Posterior cingulate gyrus (tissue), 11 donors: ENCODE data around the gene SNRNP25.
A peak's percentile ranks its signal among the peaks of the same experiment; 100 is the strongest.

Experiments
- DNase-seq, 10 donors: peaks; one replicate each; pipeline versions ENCODE4 v3.0.0 to v3.0.0-alpha.2; 2020 to 2021; ENCODE audit warnings: mixed read lengths in 3 of 10
- intact Hi-C: fragments of 100-400 bp; cut with DNase I; formaldehyde crosslinking; loops from one replicate; pipeline ENCODE4 v1.15.1; 2023

The SNRNP25 gene

GRCh38 chr16:60929-61878 lies 7.6 kb downstream of the SNRNP25 start:
- DNase-seq: peak in 2 of 10 donors; percentile 24 to 88

GRCh38 chr16:61879-62281 lies 8.3 kb downstream of the SNRNP25 start:
- peak in 2 of 10 donors; percentile 5 to 70 for DNase-seq
- intact Hi-C loops: no loop called here

More at GRCh38 chr16:60929-61878, 7.6 kb downstream of the SNRNP25 start:
- intact Hi-C loops: no loop called here

DNA sequence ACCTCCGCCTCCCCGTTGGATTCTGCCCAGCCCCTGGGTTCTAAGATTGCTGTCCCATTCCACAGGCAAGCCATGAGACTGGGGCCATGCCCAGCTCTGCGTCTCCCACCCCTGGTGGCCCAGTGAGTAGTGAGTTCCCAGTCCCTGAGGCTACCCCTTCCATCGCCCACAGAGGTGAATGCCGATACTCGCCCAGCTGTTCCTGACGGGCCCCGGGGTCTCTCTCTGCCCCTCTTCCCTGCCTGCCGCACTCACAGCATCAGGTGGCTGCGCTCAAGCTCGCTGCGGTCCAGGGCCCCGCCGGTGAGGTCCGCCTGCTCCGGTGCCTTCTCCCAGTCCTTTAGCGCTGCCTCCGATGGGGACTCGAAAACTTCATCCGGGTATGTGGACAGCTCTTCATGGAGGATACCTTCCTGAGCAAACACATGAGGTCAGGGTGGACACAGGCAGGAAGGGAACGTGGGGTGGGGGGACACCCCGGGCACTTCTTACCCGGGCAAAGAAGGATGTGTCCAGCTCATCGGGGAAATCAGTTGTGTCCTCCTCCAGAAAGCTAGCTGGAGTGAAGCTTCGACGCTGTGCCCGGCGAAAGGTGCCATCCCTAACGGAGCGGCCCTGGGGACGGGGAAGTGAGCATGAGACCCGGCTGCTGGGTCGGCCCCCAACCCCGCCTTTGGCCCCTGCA lies 8.8 kb downstream of the SNRNP25 start:
- DNase-seq: peak in 1 of 10 donors; percentile 59
- intact Hi-C loops: no loop called here

DNA sequence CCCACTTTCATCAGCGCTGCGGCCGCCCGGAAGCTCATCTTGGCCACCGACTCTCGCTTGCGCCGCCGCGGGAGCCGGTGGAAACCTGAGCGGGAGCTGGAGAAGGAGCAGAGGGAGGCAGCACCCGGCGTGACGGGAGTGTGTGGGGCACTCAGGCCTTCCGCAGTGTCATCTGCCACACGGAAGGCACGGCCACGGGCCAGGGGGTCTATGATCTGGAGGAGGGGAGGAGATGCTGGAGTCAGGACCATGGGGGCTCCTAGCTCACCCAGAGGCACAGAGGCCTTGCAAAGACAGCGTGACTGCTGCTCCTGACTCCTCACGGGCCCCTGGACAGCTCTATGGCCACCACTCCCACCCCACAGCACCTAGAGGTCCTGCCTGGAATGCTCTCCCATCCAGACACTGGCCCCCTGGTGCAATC lies 9.4 kb downstream of the SNRNP25 start:
- no peak for DNase-seq
- intact Hi-C loops: no loop called here

DNA sequence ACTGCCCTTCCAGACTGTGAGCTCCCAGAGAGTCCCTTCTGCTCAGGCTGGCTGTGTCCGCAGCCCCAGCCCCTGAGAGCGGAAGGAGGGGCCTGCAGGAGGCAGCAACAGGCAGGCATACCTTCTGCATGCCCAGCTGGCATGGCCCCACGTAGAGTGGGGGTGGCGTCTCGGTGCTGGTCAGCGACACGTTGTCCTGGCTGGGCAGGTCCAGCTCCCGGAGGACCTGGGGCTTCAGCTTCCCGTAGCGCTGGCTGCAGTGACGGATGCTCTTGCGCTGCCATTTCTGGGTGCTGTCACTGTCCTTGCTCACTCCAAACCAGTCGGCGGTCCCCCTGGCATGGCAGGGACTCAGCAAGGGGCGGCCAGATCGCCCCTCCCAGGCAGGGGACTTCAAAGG lies 9.8 kb downstream of the SNRNP25 start:
- peak in 1 of 10 donors; percentile 61 for DNase-seq
- intact Hi-C loops: no loop called here

DNA sequence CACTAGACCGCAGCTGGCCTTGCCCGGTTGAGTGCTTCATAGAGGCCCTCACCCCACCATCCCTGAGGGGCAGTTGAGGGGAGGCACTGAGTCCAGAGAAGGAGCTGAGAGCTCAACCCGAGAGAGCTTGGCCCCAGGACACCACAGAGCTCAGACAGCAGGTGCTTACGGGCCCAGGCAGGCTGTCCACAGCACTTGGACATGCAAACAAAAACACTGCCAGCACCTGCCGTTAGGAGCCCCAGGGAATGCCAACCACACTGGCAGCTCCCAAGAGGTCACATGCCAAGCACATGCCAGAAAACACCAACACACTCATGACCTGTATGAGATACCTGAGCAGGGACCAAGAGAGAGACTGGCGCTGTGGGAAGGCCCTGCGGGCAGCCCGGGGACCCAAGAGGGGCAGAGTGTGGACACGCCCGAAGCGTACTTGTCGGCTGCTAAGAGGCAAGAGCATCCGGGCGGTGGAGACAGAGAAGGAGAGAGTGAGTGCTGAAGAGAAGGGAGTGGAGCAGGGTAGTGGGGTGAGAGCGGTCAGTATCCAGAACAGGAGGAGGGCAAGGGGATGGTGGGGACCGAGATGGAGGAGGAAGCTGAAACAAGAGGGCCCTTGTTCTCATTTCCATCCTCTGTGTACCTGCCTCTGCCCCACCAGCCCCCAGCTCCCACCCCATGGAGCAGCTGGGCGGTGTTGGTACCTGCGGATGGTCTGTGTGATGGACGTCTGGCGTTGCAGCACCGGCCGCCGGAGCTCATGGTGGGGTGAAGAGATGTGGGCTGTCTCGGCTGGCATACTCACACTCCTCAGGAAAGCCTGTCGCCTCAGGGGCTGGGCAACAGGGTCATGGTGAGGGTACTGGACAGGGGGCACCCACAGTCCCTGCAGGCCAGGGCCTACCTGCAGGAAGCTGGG lies 10.6 kb downstream of the SNRNP25 start:
- intact Hi-C loops: no loop called here
- peak in 2 of 10 donors; percentile 5 to 71 for DNase-seq

GRCh38 chr16:64914-65255 lies 11.3 kb downstream of the SNRNP25 start:
- DNase-seq: peak in 1 of 10 donors; percentile 56
- intact Hi-C loops: loop anchor here (1.0 kb wide), 1 partner anchor 32 kb away; no protein-coding TSS in a partner anchor

GRCh38 chr16:65745-66144 lies 12.1 kb downstream of the SNRNP25 start:
- intact Hi-C loops: loop anchor here (1.0 kb wide), 1 partner anchor 32 kb away; no protein-coding TSS in a partner anchor
- DNase-seq: peak; percentile 76 to 98 (median 88)

- intact Hi-C loops: no loop called here
- DNase-seq: peak in 2 of 10 donors; percentile 3 to 70
Observed at GRCh38 chr16:66309-67182, 12.9 kb downstream of the SNRNP25 start.

DNA sequence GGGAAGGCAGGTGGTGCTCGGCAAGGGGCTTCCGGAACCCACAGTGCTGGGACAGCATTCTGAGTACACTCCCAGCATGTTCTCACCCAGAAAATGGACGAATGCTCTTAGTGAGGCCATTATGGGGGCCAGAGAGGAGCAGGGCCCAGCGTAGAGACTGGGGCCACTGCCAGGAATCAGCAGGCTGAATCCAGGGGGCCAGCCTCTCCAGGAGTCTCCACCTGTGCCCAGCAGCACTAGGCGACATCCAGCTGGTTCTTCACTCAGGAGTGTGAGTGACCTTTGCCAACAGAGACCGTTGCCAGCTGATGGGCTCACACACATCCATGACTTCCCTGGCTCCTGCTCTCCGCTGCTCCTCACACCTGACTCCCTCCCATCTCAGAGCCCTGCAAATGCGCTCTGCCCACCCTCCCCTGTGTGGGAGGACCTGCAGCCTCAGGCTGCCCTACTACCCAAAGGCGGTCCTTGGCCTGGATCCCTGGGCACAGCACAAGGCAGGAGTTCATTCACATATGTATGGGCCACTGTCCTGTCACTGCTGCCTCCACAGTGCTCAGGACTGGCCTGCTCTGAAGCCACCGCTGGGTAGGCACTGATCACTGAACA lies 13.7 kb downstream of the SNRNP25 start:
- DNase-seq: peak in 2 of 10 donors; percentile 34 to 89
- intact Hi-C loops: no loop called here

DNA sequence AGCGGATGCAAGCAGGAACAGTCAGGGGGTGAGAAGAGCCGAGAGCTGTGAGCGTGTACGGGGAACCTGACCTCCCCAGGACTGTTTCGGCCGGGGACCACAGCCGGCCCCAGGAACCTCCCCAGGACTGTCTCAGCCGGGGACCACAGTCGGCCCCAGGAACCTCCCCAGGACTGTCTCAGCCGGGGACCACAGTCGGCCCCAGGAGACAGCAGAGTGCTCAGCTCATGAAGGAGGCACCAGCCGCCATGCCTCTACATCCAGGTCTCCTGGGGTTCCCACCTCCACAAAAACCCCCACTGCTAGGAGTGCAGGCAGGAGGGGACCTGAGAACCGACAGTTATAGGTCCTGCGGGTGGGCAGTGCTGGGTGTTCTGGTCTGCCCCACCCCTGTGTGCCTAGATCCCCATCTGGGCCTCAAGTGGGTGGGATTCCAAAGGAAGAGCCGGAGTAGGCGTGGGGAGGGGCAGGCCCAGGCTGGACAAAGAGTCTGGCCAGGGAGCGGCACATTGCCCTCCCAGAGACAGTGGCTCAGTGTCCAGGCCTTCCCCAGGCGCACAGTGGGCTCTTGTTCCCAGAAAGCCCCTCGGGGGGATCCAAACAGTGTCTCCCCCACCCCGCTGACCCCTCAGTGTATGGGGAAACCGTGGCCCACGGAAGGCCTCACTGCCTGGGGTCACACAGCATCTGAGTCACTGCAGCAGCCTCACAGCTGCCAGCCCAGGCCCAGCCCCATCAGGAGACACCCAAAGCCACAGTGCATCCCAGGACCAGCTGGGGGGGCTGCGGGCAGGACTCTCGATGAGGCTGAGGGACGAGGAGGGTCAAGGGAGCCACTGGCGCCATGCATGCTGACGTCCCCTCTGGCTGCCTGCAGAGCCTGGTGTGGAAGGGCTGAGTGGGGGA lies 14.5 kb downstream of the SNRNP25 start:
- peak in 1 of 10 donors; percentile 89 for DNase-seq
- intact Hi-C loops: no loop called here

GRCh38 chr16:69181-69580 lies 15.6 kb downstream of the SNRNP25 start:
- DNase-seq: no peak
- intact Hi-C loops: no loop called here

DNA sequence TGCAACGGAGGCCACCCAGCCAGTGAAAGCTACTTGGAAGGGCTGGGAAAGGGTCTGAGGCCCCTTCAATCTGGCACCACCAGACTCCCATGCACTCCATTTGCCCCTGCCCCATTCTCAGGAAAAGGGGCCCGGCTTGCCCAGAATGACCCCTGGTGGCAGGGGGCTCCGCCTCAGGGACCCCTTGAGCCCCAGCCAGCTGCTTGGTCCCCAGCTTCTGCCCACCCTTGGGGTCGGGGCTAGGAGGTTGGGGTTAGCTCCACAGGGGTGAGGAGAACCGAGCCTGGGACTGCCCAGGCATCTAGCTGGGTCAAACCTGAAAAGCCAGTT lies 17.5 kb downstream of the SNRNP25 start:
- intact Hi-C loops: no loop called here
- no peak for DNase-seq

DNA sequence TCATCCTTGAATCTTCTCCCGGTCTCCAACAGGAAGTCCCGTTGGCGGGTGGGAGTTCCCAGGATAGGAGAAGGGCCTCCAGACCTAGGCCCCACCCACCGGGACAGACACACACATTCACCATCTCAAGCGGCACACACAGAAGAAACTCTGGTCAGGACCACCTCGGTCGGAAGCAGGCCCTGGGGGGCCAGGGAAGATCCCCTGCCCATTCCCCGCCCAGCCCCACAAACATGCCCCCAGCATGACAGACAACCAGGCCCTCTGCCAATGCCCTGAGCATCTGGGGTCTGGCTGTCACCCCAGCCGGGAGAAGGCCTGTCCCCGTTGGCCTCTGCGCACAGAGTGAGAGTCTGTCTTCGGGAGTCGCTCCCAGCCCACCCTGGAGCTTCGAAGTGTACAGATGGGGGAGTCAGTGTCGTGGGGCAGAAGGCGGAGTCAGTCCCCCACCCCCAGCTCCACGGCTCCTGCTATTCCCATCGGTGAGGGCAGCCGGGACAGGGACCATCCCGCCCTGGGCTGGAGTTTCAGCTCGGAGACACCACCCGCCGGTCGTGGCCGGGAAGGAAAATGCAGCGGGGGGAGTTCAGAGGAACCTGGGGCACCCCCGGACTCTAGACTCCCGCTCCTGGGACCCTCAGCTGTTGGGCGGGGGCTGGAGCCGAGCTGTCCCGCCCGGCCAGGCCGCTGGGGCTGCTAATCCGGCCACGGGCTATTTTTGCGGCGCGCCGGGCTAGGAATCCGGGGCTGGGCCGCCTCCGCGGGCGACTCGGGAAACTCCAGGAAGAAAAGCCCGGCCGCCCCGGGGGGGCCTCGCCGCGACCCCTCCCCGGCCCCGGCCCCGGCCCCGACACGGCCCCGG lies 18.1 kb downstream of the SNRNP25 start:
- peak in 1 of 10 donors; percentile 86 for DNase-seq
- intact Hi-C loops: no loop called here

DNA sequence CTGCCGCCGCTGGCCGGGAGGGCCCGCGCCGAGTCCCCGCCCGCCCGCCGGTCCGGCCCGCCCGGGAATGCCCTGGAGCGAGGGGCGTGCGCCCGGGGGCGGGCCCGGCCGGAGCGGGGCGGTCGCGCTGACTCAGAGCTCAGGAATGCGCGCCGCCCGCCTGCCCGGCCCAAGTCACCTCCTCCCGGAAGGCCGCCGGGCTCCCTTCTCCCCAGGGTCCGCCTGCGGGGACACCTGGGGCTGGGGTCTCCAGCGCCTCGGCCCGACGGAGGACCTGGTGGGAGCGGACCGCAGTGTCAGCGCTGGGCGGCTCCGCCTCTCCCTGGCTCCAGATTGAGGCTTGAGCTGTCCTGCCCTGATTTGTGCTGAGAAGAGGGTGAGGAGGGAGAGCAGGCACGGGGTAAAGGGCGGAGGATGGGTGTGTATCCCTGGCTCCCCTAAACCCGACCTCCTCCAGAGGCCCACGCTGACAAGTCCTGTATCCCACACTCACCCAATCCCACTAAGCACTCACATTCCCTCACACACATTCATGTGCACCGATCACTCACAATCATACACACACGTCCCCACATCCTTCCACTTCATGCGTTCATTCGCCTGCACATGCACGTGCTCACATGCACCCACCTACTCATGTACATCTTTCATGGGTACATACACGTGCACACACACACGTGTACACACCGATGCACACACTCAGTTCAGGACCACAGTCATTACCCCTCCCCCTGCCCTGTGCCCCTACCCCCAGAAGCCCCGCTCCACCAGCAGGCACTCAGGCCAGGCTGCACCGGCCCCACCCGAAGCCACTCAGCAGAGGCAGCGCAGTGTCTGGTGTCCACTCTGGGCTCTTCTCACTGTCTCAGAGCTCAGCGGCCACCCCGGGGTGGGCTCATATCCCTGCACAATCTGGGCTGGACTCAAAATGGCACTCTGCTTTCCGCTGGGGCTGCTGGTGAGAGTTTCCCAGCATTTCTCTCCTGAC lies 19.2 kb downstream of the SNRNP25 start, which contains the start of gene RHBDF1:
RHBDF1 (minus strand) TSS at position 71 of the 988 bp plus-strand sequence. CDS start 7,616 bp downstream, outside the sequence.
- DNase-seq: peak in 1 of 10 donors; percentile 86
- intact Hi-C loops: no loop called here
